NCI-H510A (cell line): ENCODE data around the gene FBP1.

ENCODE experiments used
- DNase-seq: peaks from one replicate; lab custom pipeline; 2025; lab: John Stamatoyannopoulos, UW

The FBP1 gene

DNA sequence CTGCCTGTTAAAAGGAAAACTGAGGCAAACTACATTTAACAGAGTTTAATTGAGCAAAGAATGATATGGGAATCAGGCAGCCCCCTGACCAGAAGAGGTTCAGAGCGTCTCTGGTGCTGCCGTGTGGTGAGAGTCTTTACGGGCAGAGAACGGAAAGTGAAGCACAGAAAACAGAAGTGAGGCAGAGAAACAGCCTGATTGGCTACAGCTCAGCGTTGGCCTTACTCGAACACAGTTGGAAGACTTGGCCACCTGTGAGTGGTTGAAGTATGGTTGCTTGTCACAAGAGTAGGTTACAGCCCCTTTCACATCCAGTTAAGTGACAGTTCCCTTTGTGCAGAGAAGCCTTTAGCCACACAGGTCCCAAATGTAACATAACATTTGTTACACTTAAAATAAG, 16.9 kb upstream of the FBP1 start:
- no peak for DNase-seq

DNA sequence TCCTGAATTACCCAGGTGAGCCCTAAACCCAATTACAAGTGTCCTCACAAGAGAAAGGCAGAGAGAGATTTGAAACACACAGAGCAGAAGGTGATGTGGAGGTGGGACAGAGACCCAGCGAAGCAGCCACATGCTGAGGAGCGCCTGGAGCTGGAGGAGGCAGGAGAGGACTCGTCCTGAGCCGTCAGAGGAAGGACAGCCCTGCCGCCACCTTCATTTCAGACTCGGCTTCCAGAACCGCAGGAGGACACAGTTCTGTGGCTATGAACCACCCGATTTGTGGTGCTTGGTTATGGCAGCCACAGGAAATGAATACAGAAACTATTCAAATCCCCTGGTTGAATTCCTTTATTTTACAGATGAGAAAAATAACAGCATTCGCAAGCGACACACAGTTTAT, 16.4 kb upstream of the FBP1 start:
- DNase-seq, result no peak

DNA sequence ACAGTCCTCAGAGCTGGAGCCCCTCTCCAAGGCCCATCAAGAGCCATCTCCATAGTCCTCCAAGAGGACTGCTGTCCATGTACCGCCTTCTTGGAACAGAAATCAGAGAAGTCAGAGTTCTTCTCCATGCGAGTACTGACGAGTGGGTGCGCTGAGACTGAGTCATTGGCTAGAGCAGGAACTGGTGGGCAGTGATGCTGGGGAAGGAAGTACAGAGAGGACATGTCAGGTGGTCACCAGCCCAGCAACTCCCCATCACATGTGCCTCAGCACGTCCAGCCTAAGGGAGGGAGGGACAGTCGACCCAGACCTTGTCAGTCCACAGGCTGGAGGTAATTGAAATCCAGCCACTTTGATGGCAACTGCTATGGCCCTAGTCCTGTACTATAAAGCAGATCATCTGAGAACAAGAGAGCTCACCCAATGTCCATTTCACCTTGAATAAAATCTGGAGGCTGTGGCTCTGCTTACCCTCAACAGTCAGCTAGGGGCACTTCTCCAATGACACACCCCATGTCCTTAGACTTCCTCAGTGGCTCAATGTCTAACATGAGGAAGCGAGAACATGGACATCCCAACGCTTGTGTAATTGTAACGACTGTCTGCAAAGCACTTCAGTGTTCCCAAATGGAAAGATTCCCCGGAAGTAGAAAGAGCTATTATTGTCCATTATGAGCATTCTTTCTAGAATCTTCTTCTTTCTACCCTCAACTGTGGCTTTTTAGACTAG, 15.0 kb upstream of the FBP1 start:
- DNase-seq, result no peak

DNA sequence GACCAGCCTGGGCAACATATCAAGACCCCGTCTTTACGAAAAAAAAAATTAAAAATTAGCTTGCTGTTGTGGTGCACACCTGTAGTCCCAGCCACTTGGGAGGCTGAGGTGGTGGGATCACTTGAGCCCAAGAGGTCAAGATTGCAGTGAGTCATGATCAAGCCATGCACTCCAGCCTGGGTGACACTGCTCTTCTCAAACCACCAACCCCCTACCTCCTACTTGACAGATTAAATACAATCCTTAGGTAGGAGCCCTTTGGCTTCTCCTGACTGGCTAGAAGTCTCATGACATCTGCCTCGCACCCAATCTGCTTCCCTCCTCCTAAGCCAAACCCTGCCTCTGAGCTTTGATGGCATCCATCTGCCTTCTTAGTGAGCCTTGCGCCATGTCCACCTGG, 11.6 kb upstream of the FBP1 start:
- no peak for DNase-seq

DNA sequence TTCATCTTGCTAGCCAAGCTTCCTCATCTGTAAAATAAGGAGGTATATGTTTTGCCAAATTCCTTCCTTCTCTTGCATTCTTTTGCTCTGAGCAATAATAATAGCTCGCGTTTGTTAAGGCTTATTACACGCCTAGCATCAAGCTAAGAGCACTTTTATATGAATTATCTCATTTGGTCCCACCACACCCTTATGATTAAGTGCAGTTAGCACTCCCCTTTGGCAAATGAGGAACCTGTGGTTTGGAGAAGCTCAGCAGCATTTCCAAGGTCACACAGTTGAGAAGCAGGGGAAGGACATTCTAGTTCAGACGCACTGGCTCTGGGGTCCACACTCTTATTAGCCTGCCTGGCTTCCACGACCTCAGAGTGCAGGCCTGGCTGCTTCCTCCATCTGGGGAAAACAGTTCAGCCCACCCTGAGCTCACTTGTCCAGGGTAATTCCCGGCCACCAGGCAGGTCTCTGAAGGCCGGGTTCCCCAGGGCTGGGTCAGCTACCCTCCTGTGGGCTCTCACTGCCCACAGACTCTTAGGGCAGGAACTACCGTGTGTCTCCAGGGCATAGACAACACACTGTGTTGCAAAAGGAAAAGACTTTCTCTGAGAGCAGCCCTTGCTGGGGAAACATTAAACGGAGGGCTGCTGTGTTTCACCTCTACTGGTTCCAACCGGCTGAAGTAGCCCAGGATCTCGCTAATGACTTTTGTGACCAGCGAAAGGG, 9.9 kb upstream of the FBP1 start:
- no peak for DNase-seq

DNA sequence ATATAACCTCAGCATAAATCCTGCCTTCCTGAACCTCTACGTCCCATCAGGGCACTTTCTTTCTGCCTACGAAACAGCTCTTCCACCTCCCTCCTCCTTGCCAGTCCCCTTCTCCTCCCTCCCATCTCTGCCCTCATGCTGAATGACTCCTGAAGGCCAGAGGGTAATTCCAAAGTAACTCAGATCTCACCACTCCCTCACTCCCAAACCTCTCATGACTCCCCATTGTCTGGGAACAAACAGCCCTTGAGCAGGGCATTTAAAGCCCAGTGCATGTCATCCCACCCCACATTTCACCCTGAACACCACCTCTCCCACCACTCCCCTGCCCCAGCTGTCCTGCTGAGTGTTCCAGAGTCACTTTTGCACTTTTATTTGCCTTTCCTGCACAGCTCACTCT, 8.9 kb upstream of the FBP1 start:
- no peak for DNase-seq

DNA sequence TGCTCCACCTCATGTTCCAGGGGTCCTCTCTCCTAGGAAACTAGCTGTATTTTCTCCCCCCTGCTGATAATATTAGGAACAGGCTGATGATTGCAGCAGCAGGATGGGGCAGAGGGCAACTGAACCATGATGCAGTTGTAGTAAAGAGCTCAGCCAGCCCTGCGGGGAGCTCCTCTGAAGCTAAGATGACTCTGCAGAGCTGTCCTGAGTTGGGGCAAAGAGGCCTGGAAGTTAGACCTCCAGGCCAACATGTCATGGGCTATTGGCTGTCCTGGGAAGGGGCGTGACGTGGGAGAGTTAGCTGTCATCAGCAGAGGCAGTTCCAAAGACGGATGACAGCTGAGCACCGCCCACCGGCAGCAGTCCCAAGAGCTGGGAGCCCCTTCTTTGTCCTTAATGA, 6.6 kb upstream of the FBP1 start:
- no peak for DNase-seq

DNA sequence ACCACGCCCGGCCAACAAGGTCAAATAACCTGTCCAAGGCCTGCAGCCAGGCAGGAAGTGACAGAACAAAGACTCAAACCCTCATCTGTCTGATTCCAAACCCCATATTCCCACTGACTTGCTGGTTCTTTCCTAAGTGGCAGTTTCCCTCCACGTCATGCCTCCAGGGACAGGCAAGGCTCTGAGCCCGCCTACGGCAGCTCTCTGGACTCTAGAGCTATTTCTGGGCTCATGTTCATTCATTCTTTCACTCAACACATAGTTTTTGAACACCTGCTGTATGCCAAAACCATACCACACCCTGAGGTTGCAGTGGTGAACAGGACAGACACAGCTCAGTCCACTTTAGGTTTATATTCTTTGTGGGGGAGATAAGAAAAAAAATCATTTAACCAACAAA, 5.2 kb upstream of the FBP1 start:
- no peak for DNase-seq

DNA sequence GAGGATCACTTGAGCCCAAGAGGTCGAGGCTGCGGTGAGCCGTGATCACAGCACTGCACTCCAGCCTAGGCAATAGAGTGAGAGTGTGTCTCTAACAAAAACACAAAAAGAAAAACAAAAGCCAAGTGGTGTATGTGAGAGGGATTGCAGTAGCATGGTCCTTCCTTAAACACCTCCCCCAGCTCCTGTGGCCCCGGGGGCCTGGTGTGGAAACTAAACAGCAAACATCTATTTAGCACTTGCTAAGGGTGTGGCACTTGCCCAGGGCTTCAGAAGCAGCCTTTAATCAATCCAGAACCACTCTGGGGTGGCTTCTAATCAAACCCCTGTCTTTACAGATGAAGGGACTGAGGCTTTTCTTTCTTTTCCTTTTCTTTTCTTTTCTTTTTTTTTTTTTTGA, 4.4 kb upstream of the FBP1 start:
- DNase-seq, result no peak

DNA sequence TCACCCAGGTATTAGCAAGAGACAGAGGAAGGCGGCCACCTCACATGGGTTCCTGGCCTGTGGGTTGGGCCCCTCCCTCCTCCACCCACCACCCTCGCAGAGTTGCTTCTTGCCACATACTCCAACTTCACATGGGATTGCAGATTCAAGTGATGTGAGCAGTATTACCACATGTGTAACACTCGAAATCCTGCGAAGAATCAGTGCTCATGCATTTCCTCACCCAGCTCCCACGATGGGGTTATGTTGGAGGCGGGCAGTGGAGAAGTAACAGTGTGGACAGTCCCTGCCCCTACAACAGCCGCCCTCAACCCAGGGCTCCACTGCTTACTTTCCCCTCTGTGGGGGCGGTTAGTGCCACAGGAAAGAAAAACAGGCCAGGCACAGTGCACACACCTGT, 3.9 kb upstream of the FBP1 start:
- no peak for DNase-seq

DNA sequence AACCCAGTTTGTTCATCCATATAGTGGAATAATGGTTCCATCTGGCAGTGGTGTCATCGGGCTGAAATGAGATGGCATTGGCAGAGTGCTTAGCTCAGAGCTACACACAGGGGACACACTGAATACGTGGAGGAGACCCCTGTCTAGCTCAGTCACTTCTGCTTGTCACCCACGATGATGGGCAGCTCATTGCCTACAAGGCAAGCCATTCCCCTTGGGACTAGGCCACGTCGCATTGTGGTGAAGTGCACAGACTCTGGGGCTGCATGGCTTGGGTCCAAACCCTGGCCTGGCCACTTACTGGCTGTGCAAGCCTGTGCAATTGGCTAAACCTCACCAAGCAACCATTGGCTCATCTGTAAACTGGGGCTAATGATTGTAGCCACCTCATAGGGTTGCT, 3.2 kb upstream of the FBP1 start:
- DNase-seq, result no peak

DNA sequence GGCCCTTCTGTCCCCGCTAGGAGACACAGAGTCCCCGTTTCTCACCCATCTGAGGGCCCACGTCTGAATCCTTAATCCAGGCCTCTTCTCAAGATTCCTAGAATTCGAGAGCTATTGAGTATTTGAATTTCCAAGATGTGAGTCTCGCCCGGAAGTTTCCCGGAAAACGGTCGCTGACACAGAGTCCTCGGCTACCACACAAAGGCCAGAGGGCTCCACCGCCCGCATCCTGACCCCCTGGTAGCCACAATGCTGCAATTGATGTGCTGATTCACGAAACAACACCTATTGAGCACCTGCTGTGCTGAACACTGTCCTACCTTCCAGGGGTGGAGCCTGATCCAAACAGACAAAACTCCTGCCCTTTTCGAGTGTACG, 670 bp upstream of the FBP1 start:
- DNase-seq, result peak; percentile 21

DNA sequence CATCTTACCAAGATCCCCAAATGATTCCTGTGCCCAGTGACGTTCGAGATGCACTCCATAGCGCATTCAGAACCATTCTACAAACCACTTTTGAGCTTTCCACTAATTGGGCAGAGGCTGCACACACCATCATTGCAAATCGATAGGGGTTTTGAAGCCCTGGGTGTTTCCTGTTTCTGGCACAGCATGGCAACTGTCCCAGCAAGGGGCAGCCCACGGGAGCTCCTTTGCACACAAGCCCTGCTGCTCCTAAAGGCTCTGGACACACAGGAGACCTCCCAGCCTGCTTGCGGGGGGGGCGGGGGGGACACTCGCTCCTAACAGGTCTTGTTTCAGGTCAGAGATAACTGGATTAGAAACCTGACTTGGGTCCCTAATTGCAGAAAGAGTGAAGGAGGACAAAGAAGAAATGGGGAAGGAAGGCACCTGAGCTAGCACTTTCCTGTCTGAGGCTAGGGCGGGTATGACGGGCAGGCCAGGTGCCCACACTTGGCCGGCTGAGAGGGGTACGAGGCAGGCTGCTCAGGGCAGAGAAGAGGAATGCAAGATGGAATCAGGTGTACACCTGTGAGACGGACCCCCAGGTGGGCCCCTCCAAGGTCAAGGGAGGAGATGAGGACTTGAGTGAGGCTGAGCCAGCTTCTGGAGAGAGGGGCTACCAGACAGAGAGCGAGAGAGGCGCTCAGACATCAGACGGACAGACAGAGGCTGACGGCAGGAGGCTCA, 820 bp downstream of the FBP1 start:
- DNase-seq, result no peak

DNA sequence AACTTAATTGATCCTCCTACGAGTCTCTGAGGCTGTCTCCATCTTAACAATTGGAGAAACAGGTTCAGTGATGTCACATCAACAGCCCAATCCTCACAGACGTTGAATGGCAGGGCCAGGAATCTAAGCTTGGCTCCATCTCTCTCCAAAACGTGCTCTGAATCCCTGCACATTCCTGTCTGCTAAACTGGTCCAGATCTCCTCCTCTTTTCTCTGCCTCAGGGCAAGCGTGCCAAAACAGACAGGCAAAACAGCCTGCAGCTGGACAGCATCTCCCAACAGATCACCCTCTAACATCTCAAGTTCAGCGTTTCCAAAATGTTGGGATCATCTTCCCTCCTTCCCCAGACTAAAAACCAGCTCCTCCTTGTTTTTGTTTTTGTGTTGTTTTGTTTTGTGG, 6.6 kb downstream of the FBP1 start:
- no peak for DNase-seq

DNA sequence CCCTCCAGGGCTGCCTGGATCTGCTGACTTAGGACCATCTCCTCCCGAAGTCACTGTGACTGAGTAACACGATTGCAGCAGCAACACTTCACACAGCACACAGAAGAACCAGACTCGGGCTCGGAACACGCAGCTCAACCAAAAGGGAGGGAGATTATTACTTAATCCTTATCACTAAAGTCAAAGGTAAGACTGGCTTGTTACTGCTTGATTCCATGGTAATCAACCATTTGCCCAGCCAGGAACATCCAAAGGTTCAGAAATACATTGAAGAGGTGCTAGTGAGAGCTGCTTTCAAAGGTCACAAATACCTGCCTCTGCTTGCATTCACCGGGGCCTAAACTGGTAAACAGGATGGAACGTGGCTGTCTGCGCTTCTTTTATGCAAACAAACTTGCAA, 7.7 kb downstream of the FBP1 start:
- DNase-seq, result no peak

DNA sequence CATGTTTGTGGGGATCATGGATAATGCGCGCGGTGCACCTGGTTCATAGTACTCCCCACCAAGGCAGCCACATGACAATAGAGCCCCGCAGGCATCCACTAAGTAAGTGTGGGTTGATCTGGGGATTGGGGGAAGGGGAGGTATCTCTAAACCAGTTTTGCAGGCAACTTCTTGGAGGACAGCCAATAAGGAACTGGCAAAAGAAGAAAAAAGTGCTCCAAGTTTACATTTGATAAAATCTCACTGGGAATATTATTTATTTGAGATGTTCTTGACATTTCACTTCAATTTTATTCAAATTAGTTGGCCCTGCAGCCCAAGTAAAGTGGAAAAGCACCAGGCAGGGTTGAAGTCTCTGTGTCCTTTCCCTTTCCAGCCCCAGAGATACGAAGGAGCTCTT, 8.5 kb downstream of the FBP1 start:
- no peak for DNase-seq

DNA sequence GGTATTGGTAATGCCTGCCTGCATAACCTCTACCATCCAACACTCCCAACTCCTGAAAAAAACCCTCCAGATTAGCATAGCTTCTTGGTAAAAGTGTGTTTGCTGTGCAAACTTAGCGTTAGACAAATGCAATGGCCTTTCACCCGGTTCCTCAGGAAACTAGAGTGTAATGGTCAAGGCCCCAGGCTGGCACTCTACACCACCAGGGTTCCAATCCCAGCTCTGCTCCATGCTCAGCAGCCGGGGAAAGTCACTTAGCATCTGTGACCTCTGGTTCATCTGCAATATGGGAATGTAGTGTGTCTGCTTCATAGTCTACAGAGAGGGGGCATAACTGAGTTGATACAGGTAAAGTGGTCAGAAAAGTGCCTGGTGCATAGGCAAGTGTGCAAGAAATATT, 9.0 kb downstream of the FBP1 start:
- DNase-seq, result no peak

DNA sequence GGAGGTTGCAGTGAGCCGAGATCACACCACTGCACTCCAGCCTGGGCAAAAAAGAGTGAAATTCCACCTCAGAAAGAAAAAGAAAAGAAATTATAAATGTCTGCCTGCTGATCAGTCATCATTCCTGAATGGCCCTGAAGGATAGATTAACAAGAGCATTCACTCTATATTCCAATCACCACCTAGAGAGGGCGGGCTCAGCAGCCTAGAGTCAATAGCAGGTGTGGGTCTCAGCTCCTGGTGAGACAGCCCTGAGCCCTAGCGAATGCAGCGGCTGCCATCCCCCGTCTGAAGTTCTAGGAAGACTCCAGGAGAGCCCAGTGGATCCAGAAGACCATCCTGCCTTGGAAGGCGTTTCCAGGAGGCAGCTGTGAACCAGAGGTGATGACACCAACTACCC, 12.0 kb downstream of the FBP1 start:
- no peak for DNase-seq

DNA sequence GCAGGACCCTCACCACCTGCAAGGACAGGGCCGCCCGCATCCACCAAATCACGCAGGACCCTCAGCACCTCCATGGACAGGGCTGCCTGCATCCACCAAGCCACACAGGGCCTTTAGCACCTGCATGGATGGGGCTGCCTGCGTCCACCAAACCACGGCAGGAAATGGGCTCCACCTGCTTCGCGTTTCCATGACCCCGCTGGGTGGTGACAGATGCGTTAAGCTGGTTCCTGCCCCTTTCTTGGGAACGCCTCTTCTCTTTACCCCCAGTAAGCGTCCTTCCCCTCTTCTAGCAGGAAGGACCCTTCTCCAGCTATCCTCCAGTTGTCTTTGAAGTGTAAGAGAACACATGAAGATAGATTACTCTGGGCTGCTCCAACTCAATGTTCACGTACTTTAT, 13.5 kb downstream of the FBP1 start:
- DNase-seq, result no peak

DNA sequence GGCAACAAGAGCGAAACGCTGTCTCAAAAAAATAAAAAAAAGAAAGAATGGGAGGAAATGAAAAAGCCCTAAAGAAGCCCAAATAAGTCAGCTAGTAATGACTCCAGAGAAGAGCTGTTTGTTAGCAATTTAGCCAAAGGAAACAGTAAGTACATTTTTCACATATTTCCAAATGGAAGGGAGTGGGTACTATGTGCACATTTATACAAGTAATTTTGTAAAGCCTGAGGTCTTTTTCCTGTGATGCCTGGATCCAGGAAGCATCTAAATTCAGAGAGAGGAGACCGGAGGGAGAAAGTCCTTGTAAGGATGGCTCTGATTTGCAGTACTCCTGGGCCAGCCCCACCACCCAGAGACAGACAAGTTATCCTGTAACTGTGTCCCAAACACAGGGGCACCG, 14.7 kb downstream of the FBP1 start:
- DNase-seq, result no peak

DNA sequence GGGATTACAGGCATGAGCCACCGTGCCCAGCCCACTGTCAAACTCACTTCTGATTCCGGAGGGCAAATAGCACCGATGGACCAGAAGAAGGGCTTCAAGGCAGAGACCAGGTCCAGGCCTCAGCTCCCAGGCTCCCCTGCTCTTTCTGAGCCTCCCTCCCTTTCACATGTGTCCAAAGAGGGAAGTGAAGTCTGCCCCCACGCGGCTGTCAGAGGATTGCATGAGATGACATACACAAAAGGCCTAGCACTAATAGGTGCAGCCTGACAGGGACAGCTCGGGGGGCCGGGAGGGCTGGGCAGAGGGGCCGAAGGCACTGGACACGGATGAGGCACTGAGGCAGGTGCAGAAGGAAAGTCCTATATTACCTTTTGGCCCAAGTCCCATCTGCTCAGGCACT, 16.1 kb downstream of the FBP1 start:
- no peak for DNase-seq

DNA sequence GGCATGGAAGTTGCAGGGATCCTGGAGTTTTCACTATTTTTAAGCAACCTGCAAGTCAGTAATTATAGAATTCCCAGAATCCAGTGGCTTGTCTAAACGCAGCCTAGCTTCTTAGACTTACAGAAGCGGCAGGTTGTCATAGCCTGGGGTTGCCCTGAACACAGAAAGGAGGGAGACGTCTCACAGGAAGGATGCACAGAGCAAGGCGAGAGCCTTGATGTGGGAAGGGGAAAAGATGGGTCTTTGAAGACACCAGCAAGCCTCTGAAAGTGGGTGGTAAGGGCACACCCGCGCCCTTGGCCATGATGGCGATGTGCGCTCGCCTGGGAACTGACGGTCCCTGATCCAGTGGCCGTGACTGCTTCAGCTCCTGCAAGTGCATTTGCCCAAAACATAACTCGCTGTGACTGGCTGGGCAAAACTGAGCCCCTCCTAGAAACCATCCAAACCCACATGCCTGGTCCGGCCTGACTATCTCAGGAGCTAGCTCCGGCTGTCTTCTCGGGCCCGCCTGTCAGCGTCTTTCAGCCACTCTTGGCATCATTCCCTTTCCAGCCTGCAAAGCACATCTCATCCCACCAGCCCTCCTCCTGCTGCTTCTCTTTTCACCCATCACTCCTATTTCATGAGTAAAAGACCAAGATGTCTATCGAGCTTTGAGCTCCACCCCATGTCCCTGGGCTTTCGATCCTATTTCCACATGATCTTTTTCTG, 17.1 kb downstream of the FBP1 start:
- no peak for DNase-seq

DNA sequence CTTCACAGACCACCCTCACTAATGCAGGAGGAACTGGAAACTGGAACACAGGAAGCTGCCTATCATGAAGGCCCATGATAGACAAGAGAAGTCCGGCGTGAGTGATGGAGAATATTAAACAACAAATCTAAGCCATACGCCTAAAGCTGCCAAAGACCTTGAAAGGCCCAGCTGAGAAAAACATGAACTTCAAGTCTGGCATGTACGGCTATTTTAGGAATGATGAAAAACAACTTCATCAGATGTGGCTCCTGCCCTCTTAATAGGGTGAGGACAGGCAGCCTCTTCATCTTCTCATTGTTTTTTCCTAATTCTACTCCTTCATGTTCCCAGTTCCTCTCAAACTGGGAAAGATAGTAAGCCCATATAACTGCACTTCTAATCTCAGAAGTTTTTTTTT, 20.3 kb downstream of the FBP1 start:
- no peak for DNase-seq
